NOMO-1 treated with DMSO at 0.1 percent for 48 hours (cell line): Measurements from ENCODE around the gene IQSEC1.

Experiments
- DNase-seq: peaks from one replicate; lab custom pipeline; 2025; ENCODE audit not compliant: unreplicated experiment; lab: John Stamatoyannopoulos, UW

Gene IQSEC1

GRCh38 chr3:13050446-13050845 is 22.8 kb downstream of the IQSEC1 start:
- DNase-seq = no peak

- no peak for DNase-seq
Observed at GRCh38 chr3:13049400-13049799, 23.8 kb downstream of the IQSEC1 start.

GRCh38 chr3:13047296-13048165 is 25.7 kb downstream of the IQSEC1 start:
- no peak for DNase-seq

GRCh38 chr3:13046569-13047274 is 26.5 kb downstream of the IQSEC1 start:
- no peak for DNase-seq

- DNase-seq = peak; percentile 52
Observed at GRCh38 chr3:13045904-13046568, 27.2 kb downstream of the IQSEC1 start.

- no peak for DNase-seq
Observed at GRCh38 chr3:13045241-13045903, 27.9 kb downstream of the IQSEC1 start.

GRCh38 chr3:13044496-13045240 is 28.6 kb downstream of the IQSEC1 start:
- no peak for DNase-seq

- DNase-seq = no peak
Observed at GRCh38 chr3:13043656-13044055, 29.6 kb downstream of the IQSEC1 start.

- no peak for DNase-seq
Observed at GRCh38 chr3:13042715-13043271, 30.4 kb downstream of the IQSEC1 start.

- DNase-seq = no peak
Observed at GRCh38 chr3:13042127-13042701, 31.0 kb downstream of the IQSEC1 start.

- no peak for DNase-seq
Observed at GRCh38 chr3:13041113-13041776, 32.0 kb downstream of the IQSEC1 start.

- DNase-seq = peak; percentile 34
Observed at GRCh38 chr3:13040361-13041074, 32.7 kb downstream of the IQSEC1 start.

- DNase-seq = no peak
Observed at GRCh38 chr3:13039213-13039896, 33.9 kb downstream of the IQSEC1 start.

- no peak for DNase-seq
Observed at GRCh38 chr3:13037458-13038117, 35.6 kb downstream of the IQSEC1 start.

- no peak for DNase-seq
Observed at GRCh38 chr3:13034861-13035260, 38.4 kb downstream of the IQSEC1 start.

- no peak for DNase-seq
Observed at GRCh38 chr3:13034109-13034800, 39.0 kb downstream of the IQSEC1 start.

- no peak for DNase-seq
Observed at GRCh38 chr3:13032206-13032605, 41.0 kb downstream of the IQSEC1 start.
